Measurements from ENCODE around the gene FGD2.

The FGD2 gene

GRCh38 chr6:36970892-36971842, 34.3 kb upstream of the FGD2 start:
- no peak for DNase-seq

GRCh38 chr6:36971921-36972673, 33.4 kb upstream of the FGD2 start:
- DNase-seq, result no peak

- DNase-seq, result no peak
Measured at GRCh38 chr6:36973190-36973589, 32.3 kb upstream of the FGD2 start.

- DNase-seq, result no peak
Measured at GRCh38 chr6:36973647-36974046, 31.8 kb upstream of the FGD2 start.

GRCh38 chr6:36975231-36976006, 30.0 kb upstream of the FGD2 start:
- no peak for DNase-seq

- DNase-seq, result no peak
Measured at GRCh38 chr6:36976007-36976264, 29.5 kb upstream of the FGD2 start.

GRCh38 chr6:36976509-36976908, 28.9 kb upstream of the FGD2 start:
- DNase-seq, result no peak

- DNase-seq, result no peak
Measured at GRCh38 chr6:36976931-36977330, 28.5 kb upstream of the FGD2 start.

- DNase-seq, result no peak
Measured at GRCh38 chr6:36977470-36977941, 27.9 kb upstream of the FGD2 start.

- DNase-seq, result no peak
Measured at GRCh38 chr6:36978421-36979346, 26.8 kb upstream of the FGD2 start.

GRCh38 chr6:36979347-36979742, 26.1 kb upstream of the FGD2 start:
- no peak for DNase-seq

- DNase-seq, result no peak
Measured at GRCh38 chr6:36980129-36980528, 25.3 kb upstream of the FGD2 start.

- no peak for DNase-seq
Measured at GRCh38 chr6:36980876-36981619, 24.4 kb upstream of the FGD2 start.

- DNase-seq, result no peak
Measured at GRCh38 chr6:36983538-36983937, 21.9 kb upstream of the FGD2 start.

GRCh38 chr6:36984581-36985416, 20.7 kb upstream of the FGD2 start:
- DNase-seq, result peak; percentile 37

GRCh38 chr6:36985417-36985807, 20.0 kb upstream of the FGD2 start:
- no peak for DNase-seq

- DNase-seq, result peak; percentile 83
Measured at GRCh38 chr6:36985808-36986703, 19.4 kb upstream of the FGD2 start, which contains the start of gene MTCH1. Gene MTCH1 (minus strand): TSS chr6:36986196. CDS start chr6:36986173, 23 bp downstream.

- no peak for DNase-seq
Measured at GRCh38 chr6:36986704-36987047, 18.8 kb upstream of the FGD2 start.

- DNase-seq, result no peak
Measured at GRCh38 chr6:36989264-36989663, 16.2 kb upstream of the FGD2 start.

Measured in stimulated activated CD4-positive, alpha-beta T cell treated with anti-CD3 and anti-CD28 coated beads, Interleukin-12 subunit alpha, Interleukin-12 subunit beta, amount 100 ng/mL, for 4 hours (primary cell).